Measurements from ENCODE around the gene MC2R. TPM values are rescaled to one million over a fixed set of nuclear protein-coding genes. Genes with fewer than 3 reads are reported as not detected.

Gene MC2R
- total RNA-seq, 1 donor from 2014 or later: not detected

GRCh38 chr18:13910986-13911385 is 4.3 kb downstream of the MC2R start:
- Mint-ChIP-seq H3K36me3 (no peaks in the 10 kb centered on the region), H3K4me1 (ENCODE audit: unreplicated experiment) (no peaks in the 10 kb centered on the region), H3K4me3 (no peak overlapping the region), H3K9me3 (no peaks in the 10 kb centered on the region), H3K27ac (no peak overlapping the region), H3K27me3 (no peaks in the 10 kb centered on the region)
- no peak for DNase-seq (ENCODE audit: extremely low spot score, unreplicated experiment)
- TF ChIP-seq CTCF (conservative IDR thresholded peaks at IDR 0.05): no peak

DNA sequence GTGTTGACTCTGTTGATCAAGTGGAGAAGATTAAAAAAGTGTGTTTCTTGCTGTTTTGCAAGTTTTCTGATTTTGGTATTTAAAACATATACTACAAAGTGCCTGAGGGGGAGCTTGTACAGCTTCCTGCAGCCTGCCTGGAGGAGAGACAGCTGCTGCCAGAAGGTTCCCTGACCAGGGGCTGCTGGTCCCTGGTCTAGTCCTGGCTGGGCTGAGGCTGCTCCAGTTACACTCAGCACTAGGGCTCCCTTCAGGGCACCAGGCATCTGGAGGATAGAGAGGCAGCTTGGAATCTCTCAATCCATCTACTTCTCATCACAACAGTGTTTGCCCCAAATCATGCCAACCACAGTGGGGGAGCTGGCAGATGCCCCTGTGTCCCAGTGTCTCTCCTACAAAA is 4.8 kb downstream of the MC2R start:
- no peaks in the 10 kb centered on the region for H3K4me1 Mint-ChIP-seq (ENCODE audit: unreplicated experiment)
- H3K36me3 Mint-ChIP-seq: no peaks in the 10 kb centered on the region
- no peak for DNase-seq (ENCODE audit: extremely low spot score, unreplicated experiment)
- no peak overlapping the region for H3K27ac Mint-ChIP-seq
- no peaks in the 10 kb centered on the region for H3K9me3 Mint-ChIP-seq
- H3K27me3 Mint-ChIP-seq: no peaks in the 10 kb centered on the region
- H3K4me3 Mint-ChIP-seq: no peak overlapping the region
- TF ChIP-seq CTCF (conservative IDR thresholded peaks at IDR 0.05): no peak

DNA sequence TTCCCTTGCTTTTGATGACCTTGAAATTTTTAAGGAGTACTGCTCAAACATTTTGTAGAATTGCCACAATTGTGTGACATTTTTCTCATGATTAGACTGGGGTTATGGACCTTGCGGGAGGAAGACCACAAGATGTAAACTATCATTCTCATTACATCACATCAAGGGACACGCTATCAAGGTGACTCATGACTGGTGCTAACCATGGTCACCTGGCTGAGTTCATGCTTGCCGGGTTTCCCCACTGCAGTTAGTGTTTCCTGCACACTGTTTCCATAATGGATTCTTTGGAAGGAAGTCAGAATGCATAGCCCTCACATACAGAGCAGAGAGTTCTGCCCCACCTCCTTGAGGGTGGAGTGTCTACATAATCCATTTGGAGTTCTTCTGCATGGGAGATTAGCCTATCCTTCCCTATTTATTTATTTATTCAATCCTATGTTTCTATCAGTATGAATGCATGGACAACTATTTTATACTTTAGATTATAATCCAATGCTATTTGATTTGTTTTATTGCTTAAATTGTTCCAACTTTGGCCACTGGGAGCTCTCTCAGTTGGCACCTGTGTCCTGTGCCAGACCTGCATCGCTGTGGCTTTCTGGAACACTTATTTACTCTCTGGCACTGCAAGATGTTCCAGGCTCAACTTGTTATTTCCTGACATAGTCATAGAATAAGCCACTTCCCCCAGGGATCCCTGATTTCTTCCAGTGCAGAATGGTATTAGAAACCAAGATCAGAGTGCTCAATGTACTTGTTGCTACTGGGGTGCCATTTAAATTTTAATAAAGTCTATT is 6.0 kb downstream of the MC2R start:
- H3K9me3 Mint-ChIP-seq: no peaks in the 10 kb centered on the region
- no peaks in the 10 kb centered on the region for H3K36me3 Mint-ChIP-seq
- no peaks in the 10 kb centered on the region for H3K4me1 Mint-ChIP-seq (ENCODE audit: unreplicated experiment)
- no peak for TF ChIP-seq CTCF (conservative IDR thresholded peaks at IDR 0.05)
- no peak overlapping the region for H3K27ac Mint-ChIP-seq
- DNase-seq (ENCODE audit: extremely low spot score, unreplicated experiment): no peak
- H3K4me3 Mint-ChIP-seq: no peak overlapping the region
- H3K27me3 Mint-ChIP-seq: no peaks in the 10 kb centered on the region

GRCh38 chr18:13900633-13901032 is 14.7 kb downstream of the MC2R start:
- no peaks in the 10 kb centered on the region for H3K27me3 Mint-ChIP-seq
- no peak for DNase-seq (ENCODE audit: extremely low spot score, unreplicated experiment)
- no peak overlapping the region for H3K4me3 Mint-ChIP-seq
- no peak overlapping the region for H3K27ac Mint-ChIP-seq
- no peaks in the 10 kb centered on the region for H3K9me3 Mint-ChIP-seq
- no peaks in the 10 kb centered on the region for H3K4me1 Mint-ChIP-seq (ENCODE audit: unreplicated experiment)
- TF ChIP-seq CTCF (conservative IDR thresholded peaks at IDR 0.05): no peak
- no peaks in the 10 kb centered on the region for H3K36me3 Mint-ChIP-seq

GRCh38 chr18:13895505-13896033 is 19.8 kb downstream of the MC2R start:
- Mint-ChIP-seq H3K4me3 (no peak overlapping the region), H3K27me3 (no peaks in the 10 kb centered on the region), H3K27ac (no peak overlapping the region), H3K36me3 (no peaks in the 10 kb centered on the region), H3K4me1 (ENCODE audit: unreplicated experiment) (no peaks in the 10 kb centered on the region), H3K9me3 (no peaks in the 10 kb centered on the region)
- no peak for TF ChIP-seq CTCF (conservative IDR thresholded peaks at IDR 0.05)
- DNase-seq (ENCODE audit: extremely low spot score, unreplicated experiment): no peak

All from type B pancreatic cell (in vitro differentiated cells).